Lower leg skin (tissue), 3 donors: ENCODE data around the gene SLBP.

ENCODE experiments used
- POLR2A ChIP-seq, 2 donors: fragments of 450-650 bp; IDR thresholded peaks; one replicate each; pipeline ENCODE4 v1.6.1; 2016 to 2017; ENCODE audit warnings: antibody characterized with exemption in 2 of 2, mild to moderate bottlenecking in 1 of 2, moderate library complexity in 1 of 2
- TF ChIP-seq, protein P1 (sequence below), 3 donors: fragments of 450-650 bp; IDR thresholded peaks; one replicate each; pipeline ENCODE4 v1.5.1; 2016; ENCODE audit warnings: antibody characterized with exemption in 3 of 3, mild to moderate bottlenecking in 3 of 3, moderate library complexity in 2 of 3

- TF ChIP-seq, protein P1, sequence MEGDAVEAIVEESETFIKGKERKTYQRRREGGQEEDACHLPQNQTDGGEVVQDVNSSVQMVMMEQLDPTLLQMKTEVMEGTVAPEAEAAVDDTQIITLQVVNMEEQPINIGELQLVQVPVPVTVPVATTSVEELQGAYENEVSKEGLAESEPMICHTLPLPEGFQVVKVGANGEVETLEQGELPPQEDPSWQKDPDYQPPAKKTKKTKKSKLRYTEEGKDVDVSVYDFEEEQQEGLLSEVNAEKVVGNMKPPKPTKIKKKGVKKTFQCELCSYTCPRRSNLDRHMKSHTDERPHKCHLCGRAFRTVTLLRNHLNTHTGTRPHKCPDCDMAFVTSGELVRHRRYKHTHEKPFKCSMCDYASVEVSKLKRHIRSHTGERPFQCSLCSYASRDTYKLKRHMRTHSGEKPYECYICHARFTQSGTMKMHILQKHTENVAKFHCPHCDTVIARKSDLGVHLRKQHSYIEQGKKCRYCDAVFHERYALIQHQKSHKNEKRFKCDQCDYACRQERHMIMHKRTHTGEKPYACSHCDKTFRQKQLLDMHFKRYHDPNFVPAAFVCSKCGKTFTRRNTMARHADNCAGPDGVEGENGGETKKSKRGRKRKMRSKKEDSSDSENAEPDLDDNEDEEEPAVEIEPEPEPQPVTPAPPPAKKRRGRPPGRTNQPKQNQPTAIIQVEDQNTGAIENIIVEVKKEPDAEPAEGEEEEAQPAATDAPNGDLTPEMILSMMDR (IDR thresholded peaks at IDR 0.05): no peak
- TF ChIP-seq POLR2A (IDR thresholded peaks at IDR 0.05): no peak
These were observed 40.3 kb upstream of the SLBP start for GRCh38 chr4:1752284-1753041.
